Ishikawa (cell line): ENCODE data around the gene TUBA3C.

Source experiments
- TCF12 ChIP-seq: IDR thresholded peaks from 2 replicates; pipeline ENCODE4 v1.6.1; 2012; ENCODE audit warnings: low read depth
- YY1 ChIP-seq: IDR thresholded peaks from 2 replicates; pipeline ENCODE4 v1.6.1; 2012; ENCODE audit warnings: low read depth

- TF ChIP-seq YY1, result no peak
- no peak for TF ChIP-seq TCF12
Observed at GRCh38 chr13:19181621-19182485, at the start of gene TUBA3C.
